Hepatocyte (in vitro differentiated cells): ENCODE results near the gene XNDC1N.
A peak's percentile ranks its signal among the peaks of the same experiment; 100 is the strongest.

ENCODE experiments used
- CTCF ChIP-seq: fragments of 200-600 bp; sonication (generic); IDR thresholded peaks from 2 replicates; pipeline ENCODE4 v1.5.1; 2016; ENCODE audit warnings: antibody characterized with exemption, mild to moderate bottlenecking; ENCODE audit not compliant: poor library complexity
- EZH2 ChIP-seq: fragments of 200-600 bp; sonication (generic); IDR thresholded peaks from 2 replicates; pipeline ENCODE4 v1.6.1; 2016; ENCODE audit warnings: antibody characterized with exemption, mild to moderate bottlenecking, borderline replicate concordance
- EZH2phosphoT487 ChIP-seq: fragments of 200-600 bp; sonication (generic); IDR thresholded peaks from one replicate; pipeline ENCODE4 v1.6.1; 2018; ENCODE audit warnings: antibody characterized with exemption, mild to moderate bottlenecking, low read depth, moderate library complexity; ENCODE audit not compliant: unreplicated experiment, severe bottlenecking

GRCh38 chr11:71977743-71978418 is 49.5 kb upstream of the XNDC1N start:
- TF ChIP-seq CTCF (peak; percentile 75), EZH2phosphoT487 (no peak), EZH2 (no peak)
